H9 (cell line): ENCODE results near the gene PATE3. TPM values are rescaled to one million over a fixed set of nuclear protein-coding genes. Genes with fewer than 3 reads are reported as not detected.

Source experiments
- DNase-seq: peaks from one replicate; pipeline ENCODE4 v3.0.0-alpha.2; 2017
- H2AFZ ChIP-seq: one replicate; pipeline ENCODE4 v1.6.1; 2013; ENCODE audit warnings: mild to moderate bottlenecking, low read length, control low read depth, moderate library complexity
- H2AK5ac ChIP-seq: 2 replicates; pipeline ENCODE4 v1.6.1; 2013; ENCODE audit warnings: low read length, control low read depth, mixed read lengths; ENCODE audit not compliant: insufficient read length
- H2BK120ac ChIP-seq: one replicate; pipeline ENCODE4 v1.6.1; 2013; ENCODE audit warnings: low read depth, mild to moderate bottlenecking, low read length, control low read depth, inconsistent platforms; ENCODE audit not compliant: poor library complexity, severe bottlenecking
- H2BK12ac ChIP-seq: 2 replicates; pipeline ENCODE4 v1.6.1; 2013; ENCODE audit warnings: low read length, control low read depth, mixed read lengths, low read depth; ENCODE audit not compliant: insufficient read length
- H2BK15ac ChIP-seq: 2 replicates; pipeline ENCODE4 v1.6.1; 2013; ENCODE audit warnings: low read depth, low read length, control low read depth
- H2BK20ac ChIP-seq: one replicate; pipeline ENCODE4 v1.6.1; 2013; ENCODE audit warnings: low read depth, mild to moderate bottlenecking, low read length, control low read depth, inconsistent platforms; ENCODE audit not compliant: poor library complexity, severe bottlenecking
- H2BK5ac ChIP-seq: 2 replicates; pipeline ENCODE4 v1.6.1; 2013; ENCODE audit warnings: low read length, control low read depth, mixed read lengths; ENCODE audit not compliant: insufficient read length
- H3K14ac ChIP-seq: 2 replicates; pipeline ENCODE4 v1.6.1; 2013; ENCODE audit warnings: low read length, control low read depth; ENCODE audit not compliant: insufficient read depth
- H3K18ac ChIP-seq: 2 replicates; pipeline ENCODE4 v1.6.1; 2013; ENCODE audit warnings: low read depth, mild to moderate bottlenecking, mixed read lengths, low read length, control low read depth; ENCODE audit not compliant: insufficient read length
- H3K23ac ChIP-seq: 2 replicates; pipeline ENCODE4 v1.6.1; 2013; ENCODE audit warnings: low read length, control low read depth, mixed read lengths, low read depth; ENCODE audit not compliant: insufficient read length
- H3K23me2 ChIP-seq: 2 replicates; pipeline ENCODE4 v1.6.1; 2013; ENCODE audit warnings: low read depth, mild to moderate bottlenecking, mixed read lengths, low read length, control low read depth; ENCODE audit not compliant: insufficient read length, poor library complexity, severe bottlenecking
- H3K27ac ChIP-seq: 2 replicates; pipeline ENCODE4 v1.5.1; 2013; ENCODE audit warnings: low read length, control low read depth, mixed read lengths, low read depth; ENCODE audit not compliant: insufficient read length
- H3K27me3 ChIP-seq: 2 replicates; pipeline ENCODE4 v1.6.1; 2013; ENCODE audit warnings: low read length, control low read depth, inconsistent platforms; ENCODE audit not compliant: insufficient read depth
- H3K4ac ChIP-seq: 2 replicates; pipeline ENCODE4 v1.6.1; 2013; ENCODE audit warnings: low read depth, mild to moderate bottlenecking, control low read depth, inconsistent platforms, low read length, moderate library complexity
- H3K4me1 ChIP-seq: 2 replicates; pipeline ENCODE4 v1.6.1; 2013; ENCODE audit warnings: low read length, control low read depth, inconsistent platforms; ENCODE audit not compliant: insufficient read depth
- H3K4me2 ChIP-seq: 2 replicates; pipeline ENCODE4 v1.6.1; 2013; ENCODE audit warnings: low read length, control low read depth, mixed read lengths; ENCODE audit not compliant: insufficient read length, insufficient read depth
- H3K56ac ChIP-seq: 2 replicates; pipeline ENCODE4 v1.6.1; 2013; ENCODE audit warnings: low read depth, mild to moderate bottlenecking, mixed read lengths, low read length, control low read depth; ENCODE audit not compliant: insufficient read length
- H3K79me1 ChIP-seq: 2 replicates; pipeline ENCODE4 v1.6.1; 2013; ENCODE audit warnings: low read depth, mild to moderate bottlenecking, moderate library complexity, low read length, control low read depth, inconsistent platforms; ENCODE audit not compliant: insufficient read depth, poor library complexity, severe bottlenecking
- H3K79me2 ChIP-seq: 2 replicates; pipeline ENCODE4 v1.6.1; 2013; ENCODE audit warnings: low read length, control low read depth, inconsistent platforms; ENCODE audit not compliant: insufficient read depth
- H3K9ac ChIP-seq: 2 replicates; pipeline ENCODE4 v1.6.1; 2013; ENCODE audit warnings: low read length, control low read depth, mixed read lengths; ENCODE audit not compliant: insufficient read length; ENCODE audit errors: extremely low read depth
- H3K9me3 ChIP-seq: one replicate; pipeline ENCODE4 v1.6.1; 2013; ENCODE audit warnings: low read depth, low read length, inconsistent platforms; ENCODE audit not compliant: control insufficient read depth
- H3T11ph ChIP-seq: one replicate; pipeline ENCODE4 v1.6.1; 2013; ENCODE audit warnings: mild to moderate bottlenecking, low read length, control low read depth, inconsistent platforms
- H4K20me1 ChIP-seq: one replicate; pipeline ENCODE4 v1.6.1; 2013; ENCODE audit not compliant: control insufficient read depth, insufficient read length, insufficient read depth
- H4K5ac ChIP-seq: 2 replicates; pipeline ENCODE4 v1.6.1; 2013; ENCODE audit warnings: low read depth, mild to moderate bottlenecking, mixed read lengths, low read length, control low read depth; ENCODE audit not compliant: insufficient read length
- H4K8ac ChIP-seq: replicated peaks from 2 replicates; pipeline ENCODE4 v1.6.1; 2013; ENCODE audit warnings: low read length, control low read depth, mixed read lengths, low read depth; ENCODE audit not compliant: insufficient read length
- H4K91ac ChIP-seq: 2 replicates; pipeline ENCODE4 v1.6.1; 2013; ENCODE audit warnings: low read depth, mild to moderate bottlenecking, moderate library complexity, mixed read lengths, low read length, control low read depth; ENCODE audit not compliant: insufficient read length
- H3K27ac Mint-ChIP-seq, 3 experiments: 2 replicates in 2 of 3; 3 replicates in 1 of 3; pipeline ENCODE4 v1.8.0; 2020 to 2021; ENCODE audit warnings: mixed read lengths in 3 of 3, mild to moderate bottlenecking in 1 of 3, moderate library complexity in 1 of 3
- H3K27me3 Mint-ChIP-seq: 2 replicates; pipeline ENCODE4 v1.8.0; 2021; ENCODE audit warnings: low read depth, mild to moderate bottlenecking, moderate library complexity, mixed read lengths
- H3K36me3 Mint-ChIP-seq, 3 experiments: 2 replicates in 2 of 3; 3 replicates in 1 of 3; pipeline ENCODE4 v1.8.0; 2020 to 2021; ENCODE audit warnings: low read depth in 3 of 3, mixed read lengths in 3 of 3; ENCODE audit not compliant: insufficient read depth in 1 of 3
- H3K4me1 Mint-ChIP-seq, 2 experiments: 2 replicates each; pipeline ENCODE4 v1.8.0; 2020; ENCODE audit warnings: mixed read lengths in 2 of 2
- H3K4me3 Mint-ChIP-seq, 2 experiments: 2 replicates in 1 of 2; 3 replicates in 1 of 2; pipeline ENCODE4 v1.8.0; 2020 to 2021; ENCODE audit warnings: mild to moderate bottlenecking in 2 of 2, mixed read lengths in 2 of 2, moderate library complexity in 1 of 2
- H3K9me3 Mint-ChIP-seq, 2 experiments: 2 replicates in 1 of 2; 3 replicates in 1 of 2; pipeline ENCODE4 v1.8.0; 2020; ENCODE audit warnings: mild to moderate bottlenecking in 2 of 2, mixed read lengths in 2 of 2, moderate library complexity in 1 of 2
- WGBS: extraction: QIAGEN DNeasy Blood & Tissue Kit; methylation state at CpG from one replicate; pipeline ENCODE4 v1.1.7; 2013; ENCODE audit warnings: missing lambda C conversion rate, low lambda C conversion rate, mixed read lengths; ENCODE audit not compliant: insufficient read length; ENCODE audit errors: extremely low coverage; 5-methylcytosine and 5-hydroxymethylcytosine counted together
- total RNA-seq: library from RNA; stranded (reverse); gene quantifications from 2 replicates; pipeline ENCODE4 v1.2.1, GENCODE V29; 2021
- TF ChIP-seq, protein P1 (sequence below): fragments of 200-600 bp; sonication (generic); conservative IDR thresholded peaks from 3 replicates; pipeline ENCODE4 v1.8.0; 2021; ENCODE audit warnings: antibody characterized with exemption, mild to moderate bottlenecking

PATE3 gene
- total RNA-seq, 1 experiment from 2014 or later: not detected

DNA sequence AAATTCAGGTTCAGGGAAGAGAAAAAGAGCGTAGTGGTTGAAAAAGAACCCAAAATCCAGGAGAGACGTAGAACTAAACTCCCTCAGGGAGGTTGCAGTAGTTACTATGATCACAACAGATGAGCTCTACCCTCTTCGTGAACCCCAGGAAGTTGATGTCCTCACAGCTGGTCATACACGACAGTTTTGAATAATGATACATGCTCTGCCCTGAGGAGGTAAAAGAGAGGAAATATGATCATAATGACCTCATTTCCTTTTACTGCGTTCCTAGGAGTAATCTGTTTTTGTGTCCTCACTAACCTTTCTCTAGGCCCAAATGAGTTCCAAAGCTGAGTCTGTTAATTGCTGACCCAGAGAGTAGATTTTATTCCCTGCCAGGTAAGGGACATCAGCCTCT is 10.6 kb upstream of the PATE3 start:
- H3K23ac ChIP-seq: no peak overlapping the region
- no peak overlapping the region for H3K14ac ChIP-seq
- no peak overlapping the region for H2AFZ ChIP-seq
- no peak overlapping the region for H3K18ac ChIP-seq
- H3K27me3 ChIP-seq: no peaks in the 10 kb centered on the region
- no peak overlapping the region for H2BK5ac ChIP-seq
- no peaks in the 10 kb centered on the region for H3K36me3 Mint-ChIP-seq
- peaks cover 10% of the 10 kb centered on the region for H3K27me3 Mint-ChIP-seq
- H3T11ph ChIP-seq: no peak overlapping the region
- no peak overlapping the region for H2BK15ac ChIP-seq
- peaks cover 0 to 5% of the 10 kb centered on the region in 2 experiments; a peak in 1 of 5 replicates for H3K9me3 Mint-ChIP-seq
- H3K79me1 ChIP-seq: no peaks in the 10 kb centered on the region
- H4K91ac ChIP-seq: no peak overlapping the region
- no peak overlapping the region for H3K4ac ChIP-seq
- H3K27ac ChIP-seq: no peak overlapping the region
- no peak overlapping the region for H2BK20ac ChIP-seq
- no peak overlapping the region for H2BK120ac ChIP-seq
- TF ChIP-seq, protein P1, sequence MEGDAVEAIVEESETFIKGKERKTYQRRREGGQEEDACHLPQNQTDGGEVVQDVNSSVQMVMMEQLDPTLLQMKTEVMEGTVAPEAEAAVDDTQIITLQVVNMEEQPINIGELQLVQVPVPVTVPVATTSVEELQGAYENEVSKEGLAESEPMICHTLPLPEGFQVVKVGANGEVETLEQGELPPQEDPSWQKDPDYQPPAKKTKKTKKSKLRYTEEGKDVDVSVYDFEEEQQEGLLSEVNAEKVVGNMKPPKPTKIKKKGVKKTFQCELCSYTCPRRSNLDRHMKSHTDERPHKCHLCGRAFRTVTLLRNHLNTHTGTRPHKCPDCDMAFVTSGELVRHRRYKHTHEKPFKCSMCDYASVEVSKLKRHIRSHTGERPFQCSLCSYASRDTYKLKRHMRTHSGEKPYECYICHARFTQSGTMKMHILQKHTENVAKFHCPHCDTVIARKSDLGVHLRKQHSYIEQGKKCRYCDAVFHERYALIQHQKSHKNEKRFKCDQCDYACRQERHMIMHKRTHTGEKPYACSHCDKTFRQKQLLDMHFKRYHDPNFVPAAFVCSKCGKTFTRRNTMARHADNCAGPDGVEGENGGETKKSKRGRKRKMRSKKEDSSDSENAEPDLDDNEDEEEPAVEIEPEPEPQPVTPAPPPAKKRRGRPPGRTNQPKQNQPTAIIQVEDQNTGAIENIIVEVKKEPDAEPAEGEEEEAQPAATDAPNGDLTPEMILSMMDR: no peak
- no peaks in the 10 kb centered on the region for H4K20me1 ChIP-seq
- H3K9me3 ChIP-seq: no peaks in the 10 kb centered on the region
- no peak overlapping the region for H3K4me3 Mint-ChIP-seq
- no CpG with 5 or more reads among the region's 5 CpGs for WGBS
- no peak overlapping the region for H4K8ac ChIP-seq
- H3K56ac ChIP-seq: no peak overlapping the region
- H2AK5ac ChIP-seq: no peak overlapping the region
- H2BK12ac ChIP-seq: no peak overlapping the region
- H3K4me1 ChIP-seq: 0 out of 2 replicates have a peak, but pooled peaks cover 2% of the 10 kb centered on the region
- no peaks in the 10 kb centered on the region for H3K23me2 ChIP-seq
- no peak overlapping the region for H3K27ac Mint-ChIP-seq
- H3K9ac ChIP-seq: no peak overlapping the region
- H3K4me1 Mint-ChIP-seq: no peaks in the 10 kb centered on the region
- no peaks in the 10 kb centered on the region for H3K79me2 ChIP-seq
- H3K4me2 ChIP-seq: no peak overlapping the region
- no peak for DNase-seq
- no peak overlapping the region for H4K5ac ChIP-seq
